Fibroblast of skin of left biceps (primary cell): ENCODE measurements around the gene COPS4.
"Not testable (repeated sequence)": the region's sequence is repeated elsewhere in the genome, so short reads cannot be mapped to it uniquely, and the experiment has no call there.

Experiments used
- DNase-seq, 2 experiments: peaks; one replicate each; pipeline ENCODE4 v3.0.0-alpha.2; 2013; ENCODE audit warnings: low read depth in 2 of 2

The COPS4 gene

GRCh38 chr4:83034630-83035494 lies at the start of gene COPS4:
Gene COPS4 (plus strand): TSS chr4:83035183. CDS start chr4:83035225, 42 bp downstream.
- DNase-seq: peak; percentile 100

- DNase-seq: not testable (repeated sequence)
These were observed 47.5 kb upstream of the COPS4 start for GRCh38 chr4:82987519-82987918.

- DNase-seq: peak; percentile 82 to 86
These were observed 46.6 kb upstream of the COPS4 start for GRCh38 chr4:82988323-82988832.

- no peak for DNase-seq
These were observed 45.2 kb upstream of the COPS4 start for GRCh38 chr4:82989575-82990429.

- DNase-seq: no peak
These were observed 40.1 kb upstream of the COPS4 start for GRCh38 chr4:82994834-82995233.

- DNase-seq: no peak
These were observed 36.1 kb upstream of the COPS4 start for GRCh38 chr4:82998898-82999297.

- DNase-seq: no peak
These were observed 32.7 kb upstream of the COPS4 start for GRCh38 chr4:83002329-83002728.

- DNase-seq: not testable (repeated sequence)
These were observed 31.8 kb upstream of the COPS4 start for GRCh38 chr4:83003044-83003791.

- DNase-seq: no peak
These were observed 25.5 kb upstream of the COPS4 start for GRCh38 chr4:83009529-83009928.

- no peak for DNase-seq
These were observed 24.9 kb upstream of the COPS4 start for GRCh38 chr4:83010111-83010521.

GRCh38 chr4:83010522-83011318 lies 24.3 kb upstream of the COPS4 start, which contains the start of gene LIN54:
Gene LIN54 (minus strand): TSS chr4:83010823. CDS start chr4:82984844, 25,979 bp downstream.
- peak; percentile 30 to 33 for DNase-seq

GRCh38 chr4:83011689-83012199 lies 23.2 kb upstream of the COPS4 start:
- DNase-seq: no peak

GRCh38 chr4:83012200-83012686 lies 22.7 kb upstream of the COPS4 start:
- no peak for DNase-seq

- DNase-seq: peak; percentile 96
These were observed 22.1 kb upstream of the COPS4 start for GRCh38 chr4:83012687-83013419.

- DNase-seq: no peak
These were observed 21.5 kb upstream of the COPS4 start for GRCh38 chr4:83013420-83013867.

- DNase-seq: no peak
These were observed 21.1 kb upstream of the COPS4 start for GRCh38 chr4:83013902-83014301.

GRCh38 chr4:83019794-83020494 lies 15.0 kb upstream of the COPS4 start:
- no peak for DNase-seq

- DNase-seq: no peak
These were observed 12.1 kb upstream of the COPS4 start for GRCh38 chr4:83022724-83023450.
